PC-9 (cell line): Measurements from ENCODE around the gene POLQ. TPM values are rescaled to one million over a fixed set of nuclear protein-coding genes. Genes with fewer than 3 reads are reported as not detected.
A peak's percentile ranks its signal among the peaks of the same experiment; 100 is the strongest.

ENCODE experiments used
- BruUV-seq: library from RNA; stranded (reverse); fragments of 400-500 nt; replicated peaks from 2 replicates; lab custom pipeline; 2021; lab: Mats Ljungman, UMichigan
- CTCF ChIA-PET: fragments of 300-600 bp; sonication (Branson Sonifier 250); formaldehyde crosslinking; loops from one replicate; lab custom pipeline; 2022; ENCODE audit warnings: antibody characterized with exemption; lab: Charles Lee
- POLR2A ChIA-PET: fragments of 300-600 bp; sonication (Branson Sonifier 250); formaldehyde crosslinking; loops from one replicate; lab custom pipeline; 2022; ENCODE audit warnings: antibody characterized with exemption; ENCODE audit not compliant: unreplicated experiment; lab: Charles Lee
- DNase-seq, 2 experiments: peaks; one replicate each; pipeline versions ENCODE4 v3.0.0 to v3.0.0-alpha.2; 2015 to 2022; ENCODE audit warnings: mixed read lengths in 1 of 2
- H2AFZ ChIP-seq: fragments of 200-600 bp; sonication (generic); 2 replicates; pipeline ENCODE4 v1.8.1; 2017; ENCODE audit warnings: antibody characterized with exemption
- H3F3A ChIP-seq: fragments of 200-600 bp; sonication (generic); 2 replicates; pipeline ENCODE4 v1.8.1; 2017; ENCODE audit warnings: antibody characterized with exemption, mild to moderate bottlenecking, low read depth; ENCODE audit not compliant: insufficient read depth
- H3K27ac ChIP-seq: fragments of 200-600 bp; sonication (generic); 2 replicates; pipeline ENCODE4 v1.6.1; 2016; ENCODE audit warnings: mixed run types
- H3K27me3 ChIP-seq: fragments of 200-600 bp; sonication (generic); 2 replicates; pipeline ENCODE4 v1.6.1; 2016; ENCODE audit warnings: low read depth, mixed run types; ENCODE audit not compliant: insufficient read depth
- H3K36me3 ChIP-seq: fragments of 200-600 bp; sonication (generic); 2 replicates; pipeline ENCODE4 v1.6.1; 2016; ENCODE audit warnings: low read depth, mixed run types
- H3K4me1 ChIP-seq: fragments of 200-600 bp; sonication (generic); replicated peaks from 2 replicates; pipeline ENCODE4 v1.6.1; 2016; ENCODE audit warnings: mixed run types; ENCODE audit not compliant: insufficient read depth
- H3K4me2 ChIP-seq: fragments of 200-600 bp; sonication (generic); 2 replicates; pipeline ENCODE4 v1.6.1; 2017; ENCODE audit warnings: mixed run types
- H3K4me3 ChIP-seq: fragments of 200-600 bp; sonication (generic); 2 replicates; pipeline ENCODE4 v1.6.1; 2016; ENCODE audit warnings: mixed run types
- H3K79me2 ChIP-seq: fragments of 200-600 bp; sonication (generic); 2 replicates; pipeline ENCODE4 v1.6.1; 2017; ENCODE audit warnings: low read depth, mixed run types
- H3K9me2 ChIP-seq: fragments of 200-600 bp; sonication (generic); 2 replicates; pipeline ENCODE4 v1.8.1; 2017; ENCODE audit warnings: mild to moderate bottlenecking; ENCODE audit not compliant: insufficient read depth
- H3K9me3 ChIP-seq: fragments of 200-600 bp; sonication (generic); 2 replicates; pipeline ENCODE4 v1.8.1; 2016; ENCODE audit warnings: low read depth; ENCODE audit not compliant: insufficient read depth
- H4K20me1 ChIP-seq: fragments of 200-600 bp; sonication (generic); 2 replicates; pipeline ENCODE4 v1.8.1; 2017; ENCODE audit not compliant: insufficient read depth
- CTCF ChIP-seq: fragments of 200-600 bp; sonication (generic); conservative IDR thresholded peaks from 2 replicates; pipeline ENCODE4 v1.6.1; 2017; ENCODE audit warnings: mixed run types, antibody characterized with exemption, mild to moderate bottlenecking, moderate library complexity
- EZH2 ChIP-seq: fragments of 200-600 bp; sonication (generic); IDR thresholded peaks from 2 replicates; pipeline ENCODE4 v1.8.0; 2017; ENCODE audit warnings: antibody characterized with exemption, low read depth
- intact Hi-C: fragments of 100-400 bp; cut with micrococcal nuclease; formaldehyde crosslinking; loops from one replicate; pipeline ENCODE4 v1.10.0; 2022; ENCODE audit not compliant: unreplicated experiment
- total RNA-seq: library from RNA; stranded (reverse); gene quantifications from 2 replicates; pipeline ENCODE4 v1.2.3, GENCODE V29; 2021

The POLQ gene
- total RNA-seq, 1 experiment from 2014 or later: 14.3 TPM

GRCh38 chr3:121483290-121483689, 62.5 kb downstream of the POLQ start:
- Histone ChIP-seq H3K9me2 (no peaks in the 10 kb centered on the region), H3K4me2 (no peak overlapping the region), H3K4me3 (no peak overlapping the region), H3K27ac (peak overlapping the region; percentile 45; the same call in 1 of the 2 replicates), H3K9me3 (no peaks in the 10 kb centered on the region), H2AFZ (no peak overlapping the region), H3K4me1 (0 out of 2 replicates have a peak, but pooled peaks cover 3% of the 10 kb centered on the region), H3K79me2 (no peaks in the 10 kb centered on the region), H3F3A (no peaks in the 10 kb centered on the region; the same call in 1 of the 2 replicates), H4K20me1 (no peaks in the 10 kb centered on the region), H3K27me3 (no peaks in the 10 kb centered on the region), H3K36me3 (no peaks in the 10 kb centered on the region)
- no peak for DNase-seq
- CTCF ChIA-PET: interaction anchor here (0.7 kb wide), 1 partner anchor 1408 kb away, joined by 5 read pairs; no protein-coding TSS in a partner anchor
- TF ChIP-seq EZH2 (no peak), CTCF (no peak)
- POLR2A ChIA-PET: no interaction called here
- intact Hi-C loops: no loop called here
- no TSS peak for BruUV-seq

GRCh38 chr3:121482660-121483059, 63.1 kb downstream of the POLQ start:
- DNase-seq: peak in 1 of 2 experiments; percentile 40

GRCh38 chr3:121481106-121481880, 64.5 kb downstream of the POLQ start:
- intact Hi-C loops: no loop called here
- Histone ChIP-seq H3K4me2 (no peak overlapping the region), H3K36me3 (no peaks in the 10 kb centered on the region), H3K4me1 (0 out of 2 replicates have a peak, but pooled peaks cover 3% of the 10 kb centered on the region), H4K20me1 (no peaks in the 10 kb centered on the region), H3K9me2 (no peaks in the 10 kb centered on the region), H3F3A (no peaks in the 10 kb centered on the region), H2AFZ (no peak overlapping the region), H3K27me3 (no peaks in the 10 kb centered on the region), H3K79me2 (no peaks in the 10 kb centered on the region), H3K4me3 (no peak overlapping the region), H3K27ac (no peak overlapping the region), H3K9me3 (no peaks in the 10 kb centered on the region)
- CTCF ChIA-PET: no interaction called here
- POLR2A ChIA-PET: no interaction called here
- DNase-seq: no peak
- BruUV-seq: no TSS peak
- TF ChIP-seq CTCF: no peak

More at GRCh38 chr3:121482660-121483059, 63.1 kb downstream of the POLQ start:
- Histone ChIP-seq H3F3A (no peaks in the 10 kb centered on the region; the same call in 1 of the 2 replicates), H3K27me3 (no peaks in the 10 kb centered on the region), H3K9me3 (no peaks in the 10 kb centered on the region), H3K4me3 (no peak overlapping the region), H3K36me3 (no peaks in the 10 kb centered on the region), H3K9me2 (no peaks in the 10 kb centered on the region), H3K4me1 (0 out of 2 replicates have a peak, but pooled peaks cover 3% of the 10 kb centered on the region), H4K20me1 (no peaks in the 10 kb centered on the region), H3K4me2 (no peak overlapping the region), H3K79me2 (no peaks in the 10 kb centered on the region), H2AFZ (no peak overlapping the region), H3K27ac (peak overlapping the region; percentile 45; the same call in 1 of the 2 replicates)
- BruUV-seq: no TSS peak
- intact Hi-C loops: no loop called here
- TF ChIP-seq CTCF: no peak
- no peak for TF ChIP-seq EZH2
- ChIA-PET POLR2A (no interaction called here), CTCF (no interaction called here)
